ENCODE results near the gene MAP3K9.

MAP3K9 gene

GRCh38 chr14:70821584-70822529 is 12.5 kb upstream of the MAP3K9 start:
- DNase-seq (ENCODE audit: low read depth in 4 of 4, low spot score in 1 of 4) = peak in 3 of 4 experiments; percentile 41 to 51 (median 47)

GRCh38 chr14:70816525-70816924 is 7.2 kb upstream of the MAP3K9 start:
- DNase-seq (ENCODE audit: low read depth in 4 of 4, low spot score in 1 of 4) = no peak

GRCh38 chr14:70814466-70814865 is 5.2 kb upstream of the MAP3K9 start:
- no peak for DNase-seq (ENCODE audit: low read depth in 4 of 4, low spot score in 1 of 4)

- no peak for DNase-seq (ENCODE audit: low read depth in 4 of 4, low spot score in 1 of 4)
These were observed 3.0 kb upstream of the MAP3K9 start for GRCh38 chr14:70812124-70812818.

GRCh38 chr14:70811578-70811977 is 2.3 kb upstream of the MAP3K9 start:
- no peak for DNase-seq (ENCODE audit: low read depth in 4 of 4, low spot score in 1 of 4)

- no peak for DNase-seq (ENCODE audit: low read depth in 4 of 4, low spot score in 1 of 4)
These were observed 1.7 kb upstream of the MAP3K9 start for GRCh38 chr14:70811050-70811449.

- DNase-seq (ENCODE audit: low read depth in 4 of 4, low spot score in 1 of 4) = no peak
These were observed 1.3 kb upstream of the MAP3K9 start for GRCh38 chr14:70810621-70811020.

GRCh38 chr14:70808416-70809224 is 693 bp downstream of the MAP3K9 start:
- peak in 1 of 4 experiments; percentile 19 for DNase-seq (ENCODE audit: low read depth in 4 of 4, low spot score in 1 of 4)

- peak in 1 of 4 experiments; percentile 40 for DNase-seq (ENCODE audit: low read depth in 4 of 4, low spot score in 1 of 4)
These were observed 1.4 kb downstream of the MAP3K9 start for GRCh38 chr14:70807898-70808415.

- DNase-seq (ENCODE audit: low read depth in 4 of 4, low spot score in 1 of 4) = no peak
These were observed 4.7 kb downstream of the MAP3K9 start for GRCh38 chr14:70804556-70805162.

- DNase-seq (ENCODE audit: low read depth in 4 of 4, low spot score in 1 of 4) = no peak
These were observed 5.7 kb downstream of the MAP3K9 start for GRCh38 chr14:70803321-70804310.

GRCh38 chr14:70802379-70802778 is 6.9 kb downstream of the MAP3K9 start:
- no peak for DNase-seq (ENCODE audit: low read depth in 4 of 4, low spot score in 1 of 4)

- no peak for DNase-seq (ENCODE audit: low read depth in 4 of 4, low spot score in 1 of 4)
These were observed 7.5 kb downstream of the MAP3K9 start for GRCh38 chr14:70801836-70802235.

GRCh38 chr14:70796551-70796950 is 12.8 kb downstream of the MAP3K9 start:
- DNase-seq (ENCODE audit: low read depth in 4 of 4, low spot score in 1 of 4) = no peak

GRCh38 chr14:70794294-70794693 is 15.0 kb downstream of the MAP3K9 start:
- no peak for DNase-seq (ENCODE audit: low read depth in 4 of 4, low spot score in 1 of 4)

- no peak for DNase-seq (ENCODE audit: low read depth in 4 of 4, low spot score in 1 of 4)
These were observed 15.7 kb downstream of the MAP3K9 start for GRCh38 chr14:70793637-70794036.

- no peak for DNase-seq (ENCODE audit: low read depth in 4 of 4, low spot score in 1 of 4)
These were observed 16.4 kb downstream of the MAP3K9 start for GRCh38 chr14:70792939-70793338.

- no peak for DNase-seq (ENCODE audit: low read depth in 4 of 4, low spot score in 1 of 4)
These were observed 17.3 kb downstream of the MAP3K9 start for GRCh38 chr14:70791971-70792370.

GRCh38 chr14:70789961-70790360 is 19.4 kb downstream of the MAP3K9 start:
- DNase-seq (ENCODE audit: low read depth in 4 of 4, low spot score in 1 of 4) = no peak

Data from stimulated activated CD4-positive, alpha-beta T cell treated with anti-CD3 and anti-CD28 coated beads, Interleukin-1b, Interleukin-23, amount 100 ng/mL, for 24 hours (primary cell).